ENCODE results near the gene GALNT17.

GALNT17 gene

DNA sequence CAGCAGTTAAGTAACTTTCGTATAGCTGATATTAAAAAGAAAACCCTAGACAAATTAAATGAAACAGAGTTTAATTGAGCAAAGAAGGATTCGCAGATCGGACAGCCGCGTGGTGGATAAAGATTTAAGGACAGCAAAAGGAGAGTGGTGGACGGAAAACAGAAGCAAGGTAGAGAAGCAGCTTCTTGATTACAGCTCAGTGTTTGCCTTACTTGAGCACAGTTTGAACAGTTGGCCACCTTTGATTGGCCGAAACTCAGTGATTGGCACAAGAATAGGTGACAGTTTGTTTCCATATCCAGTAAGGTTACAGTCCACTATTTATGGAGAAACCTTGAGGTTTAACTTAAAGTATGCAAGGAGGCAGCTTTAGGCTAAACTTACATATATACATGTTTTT is 231.7 kb downstream of the GALNT17 start:
- H3K27ac ChIP-seq (ENCODE audit: low read length, poor library complexity, severe bottlenecking): no peak overlapping the region
- no peak overlapping the region for H2AK5ac ChIP-seq (ENCODE audit: low read length, severe bottlenecking)
- H2BK12ac ChIP-seq (ENCODE audit: low read length in 2 of 2): no peak overlapping the region
- H3K27me3 ChIP-seq (ENCODE audit: control insufficient read depth in 1 of 2, insufficient read depth in 1 of 2, low read length in 2 of 2): no peaks in the 10 kb centered on the region
- H4K8ac ChIP-seq (ENCODE audit: low read length): no peak overlapping the region
- no peak overlapping the region for H3K18ac ChIP-seq (ENCODE audit: low read depth in 1 of 2, low read length in 2 of 2)
- H3K9me3 ChIP-seq (ENCODE audit: control insufficient read depth, low read length): peaks cover 13% of the 10 kb centered on the region
- H3K4me3 ChIP-seq (ENCODE audit: insufficient read depth in 1 of 2, low read depth in 1 of 2, low read length in 2 of 2): no peak overlapping the region
- no peak overlapping the region for H3K4me2 ChIP-seq (ENCODE audit: low read length, poor library complexity, severe bottlenecking)
- H3K14ac ChIP-seq (ENCODE audit: low read length in 2 of 2): no peak overlapping the region
- no peak overlapping the region for H4K91ac ChIP-seq (ENCODE audit: low read length)
- no peak overlapping the region for H3K9ac ChIP-seq (ENCODE audit: low read length)
- H3K79me1 ChIP-seq (replicated peaks; ENCODE audit: low read length, poor library complexity, severe bottlenecking): no peaks in the 10 kb centered on the region
- no peak overlapping the region for H3K23ac ChIP-seq (ENCODE audit: low read length in 2 of 2)
- WGBS: 83% methylated on average over 6 of the region's 7 CpGs
- H3K4ac ChIP-seq (ENCODE audit: low read depth in 1 of 2, low read length in 2 of 2): no peak overlapping the region
- H2BK120ac ChIP-seq (ENCODE audit: low read depth, low read length): no peak overlapping the region
- H3K4me1 ChIP-seq (ENCODE audit: control insufficient read depth, insufficient read depth, low read depth, low read length): no peaks in the 10 kb centered on the region
- H2BK5ac ChIP-seq (ENCODE audit: low read depth, low read length, poor library complexity, severe bottlenecking): no peak overlapping the region
- no peak overlapping the region for H2AFZ ChIP-seq (ENCODE audit: low read depth, low read length)
- no peak overlapping the region for H2BK15ac ChIP-seq (ENCODE audit: low read depth, poor library complexity, severe bottlenecking)
- H3K36me3 ChIP-seq (ENCODE audit: control insufficient read depth in 1 of 2, insufficient read depth in 2 of 2, low read depth in 1 of 2, low read length in 2 of 2): no peaks in the 10 kb centered on the region
- no peak for DNase-seq

DNA sequence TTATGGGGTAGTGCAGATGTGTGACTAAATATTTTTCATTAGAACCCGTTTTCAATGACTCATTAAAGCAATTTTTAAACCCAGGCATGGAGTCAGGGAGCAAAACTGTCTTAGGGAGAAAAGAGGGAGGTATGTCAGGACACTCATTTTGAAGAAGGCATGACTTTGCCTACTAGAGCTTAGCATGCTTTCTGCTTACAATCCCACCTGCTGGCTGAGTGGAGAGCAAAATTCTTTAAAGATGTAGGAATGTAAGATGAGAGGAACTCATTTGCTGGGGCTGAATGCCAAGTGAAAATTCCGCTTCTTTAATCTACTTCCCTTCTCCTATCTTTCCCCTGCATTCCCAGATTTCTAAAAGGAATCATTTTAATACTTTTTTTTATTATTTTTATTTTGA is 232.6 kb downstream of the GALNT17 start:
- Histone ChIP-seq H3K23ac (ENCODE audit: low read length in 2 of 2) (no peak overlapping the region), H3K79me1 (replicated peaks; ENCODE audit: low read length, poor library complexity, severe bottlenecking) (no peaks in the 10 kb centered on the region), H3K4me3 (ENCODE audit: insufficient read depth in 1 of 2, low read depth in 1 of 2, low read length in 2 of 2) (no peak overlapping the region), H3K27me3 (ENCODE audit: control insufficient read depth in 1 of 2, insufficient read depth in 1 of 2, low read length in 2 of 2) (no peaks in the 10 kb centered on the region), H3K9ac (ENCODE audit: low read length) (no peak overlapping the region), H3K27ac (ENCODE audit: low read length, poor library complexity, severe bottlenecking) (no peak overlapping the region), H4K8ac (ENCODE audit: low read length) (no peak overlapping the region), H2BK12ac (ENCODE audit: low read length in 2 of 2) (no peak overlapping the region), H2BK5ac (ENCODE audit: low read depth, low read length, poor library complexity, severe bottlenecking) (no peak overlapping the region), H3K9me3 (ENCODE audit: control insufficient read depth, low read length) (peaks cover 7% of the 10 kb centered on the region), H3K14ac (ENCODE audit: low read length in 2 of 2) (no peak overlapping the region), H3K36me3 (ENCODE audit: control insufficient read depth in 1 of 2, insufficient read depth in 2 of 2, low read depth in 1 of 2, low read length in 2 of 2) (no peaks in the 10 kb centered on the region), H3K18ac (ENCODE audit: low read depth in 1 of 2, low read length in 2 of 2) (no peak overlapping the region), H3K4me2 (ENCODE audit: low read length, poor library complexity, severe bottlenecking) (no peak overlapping the region), H3K4ac (ENCODE audit: low read depth in 1 of 2, low read length in 2 of 2) (no peak overlapping the region), H3K4me1 (ENCODE audit: control insufficient read depth, insufficient read depth, low read depth, low read length) (no peaks in the 10 kb centered on the region), H2AK5ac (ENCODE audit: low read length, severe bottlenecking) (no peak overlapping the region), H2BK15ac (ENCODE audit: low read depth, poor library complexity, severe bottlenecking) (no peak overlapping the region), H2BK120ac (ENCODE audit: low read depth, low read length) (no peak overlapping the region), H4K91ac (ENCODE audit: low read length) (no peak overlapping the region), H2AFZ (ENCODE audit: low read depth, low read length) (no peak overlapping the region)
- WGBS: no CpG with 5 or more reads among the region's 2 CpGs
- no peak for DNase-seq

DNA sequence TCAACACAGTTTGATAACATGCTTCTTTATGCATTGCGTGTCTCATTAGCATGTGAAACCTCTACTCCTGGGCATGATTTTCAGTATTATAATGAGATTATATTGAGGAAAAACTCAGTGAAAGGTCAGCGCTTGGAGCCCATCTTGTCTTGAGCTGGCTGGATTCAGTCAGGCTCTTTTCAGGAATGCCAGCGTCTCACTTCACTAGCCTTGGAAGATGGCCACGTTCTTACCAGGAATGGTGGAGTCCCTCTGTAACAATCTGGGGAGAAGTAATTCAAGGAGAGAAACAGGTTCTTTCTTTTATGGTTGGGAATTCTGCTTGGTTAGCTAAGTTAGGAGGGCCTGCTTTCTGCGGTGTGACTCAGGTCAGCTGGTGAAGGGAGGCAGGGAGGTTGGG is 241.0 kb downstream of the GALNT17 start:
- no peak overlapping the region for H3K23ac ChIP-seq (ENCODE audit: low read length in 2 of 2)
- H3K9me3 ChIP-seq (ENCODE audit: control insufficient read depth, low read length): peaks cover 20% of the 10 kb centered on the region
- H4K8ac ChIP-seq (ENCODE audit: low read length): no peak overlapping the region
- H3K4ac ChIP-seq (ENCODE audit: low read depth in 1 of 2, low read length in 2 of 2): no peak overlapping the region
- H3K4me1 ChIP-seq (ENCODE audit: control insufficient read depth, insufficient read depth, low read depth, low read length): no peaks in the 10 kb centered on the region
- no peak overlapping the region for H3K4me3 ChIP-seq (ENCODE audit: insufficient read depth in 1 of 2, low read depth in 1 of 2, low read length in 2 of 2)
- H2AK5ac ChIP-seq (ENCODE audit: low read length, severe bottlenecking): no peak overlapping the region
- H2AFZ ChIP-seq (ENCODE audit: low read depth, low read length): no peak overlapping the region
- DNase-seq: no peak
- no peaks in the 10 kb centered on the region for H3K27me3 ChIP-seq (ENCODE audit: control insufficient read depth in 1 of 2, insufficient read depth in 1 of 2, low read length in 2 of 2)
- no peaks in the 10 kb centered on the region for H3K79me1 ChIP-seq (replicated peaks; ENCODE audit: low read length, poor library complexity, severe bottlenecking)
- no peak overlapping the region for H3K9ac ChIP-seq (ENCODE audit: low read length)
- no peak overlapping the region for H4K91ac ChIP-seq (ENCODE audit: low read length)
- no peak overlapping the region for H2BK5ac ChIP-seq (ENCODE audit: low read depth, low read length, poor library complexity, severe bottlenecking)
- H2BK120ac ChIP-seq (ENCODE audit: low read depth, low read length): no peak overlapping the region
- no peaks in the 10 kb centered on the region for H3K36me3 ChIP-seq (ENCODE audit: control insufficient read depth in 1 of 2, insufficient read depth in 2 of 2, low read depth in 1 of 2, low read length in 2 of 2)
- no peak overlapping the region for H3K27ac ChIP-seq (ENCODE audit: low read length, poor library complexity, severe bottlenecking)
- H3K18ac ChIP-seq (ENCODE audit: low read depth in 1 of 2, low read length in 2 of 2): no peak overlapping the region
- no peak overlapping the region for H3K4me2 ChIP-seq (ENCODE audit: low read length, poor library complexity, severe bottlenecking)
- WGBS: 92% methylated on average over 5 of the region's 5 CpGs
- H2BK15ac ChIP-seq (ENCODE audit: low read depth, poor library complexity, severe bottlenecking): no peak overlapping the region
- H2BK12ac ChIP-seq (ENCODE audit: low read length in 2 of 2): no peak overlapping the region
- no peak overlapping the region for H3K14ac ChIP-seq (ENCODE audit: low read length in 2 of 2)

DNA sequence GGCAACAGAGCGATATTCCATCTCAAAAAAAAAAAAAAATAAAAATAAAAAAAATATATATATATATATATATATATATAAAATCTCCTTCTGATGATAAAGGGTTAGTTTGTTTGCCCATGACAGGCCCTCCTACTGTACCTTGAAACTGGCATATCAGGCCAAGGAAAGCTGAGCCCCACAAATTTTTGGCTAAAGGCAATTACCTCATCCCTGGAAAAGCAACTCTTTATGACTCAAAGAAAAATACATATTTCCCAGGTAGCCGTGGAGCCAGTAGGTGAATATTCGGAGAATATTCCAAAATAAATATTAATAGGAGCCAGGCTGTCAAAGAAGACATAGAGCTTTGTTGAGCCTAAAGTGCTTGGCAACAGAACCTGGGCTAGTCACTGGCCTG is 245.1 kb downstream of the GALNT17 start:
- no peaks in the 10 kb centered on the region for H3K36me3 ChIP-seq (ENCODE audit: control insufficient read depth in 1 of 2, insufficient read depth in 2 of 2, low read depth in 1 of 2, low read length in 2 of 2)
- no peak overlapping the region for H3K14ac ChIP-seq (ENCODE audit: low read length in 2 of 2)
- no peak overlapping the region for H2BK120ac ChIP-seq (ENCODE audit: low read depth, low read length)
- H3K23ac ChIP-seq (ENCODE audit: low read length in 2 of 2): no peak overlapping the region
- H4K8ac ChIP-seq (ENCODE audit: low read length): no peak overlapping the region
- no peak overlapping the region for H2BK5ac ChIP-seq (ENCODE audit: low read depth, low read length, poor library complexity, severe bottlenecking)
- no peak overlapping the region for H2AK5ac ChIP-seq (ENCODE audit: low read length, severe bottlenecking)
- no peak overlapping the region for H2BK12ac ChIP-seq (ENCODE audit: low read length in 2 of 2)
- H3K27ac ChIP-seq (ENCODE audit: low read length, poor library complexity, severe bottlenecking): no peak overlapping the region
- no peak overlapping the region for H3K4ac ChIP-seq (ENCODE audit: low read depth in 1 of 2, low read length in 2 of 2)
- H2AFZ ChIP-seq (ENCODE audit: low read depth, low read length): no peak overlapping the region
- no peak overlapping the region for H3K4me2 ChIP-seq (ENCODE audit: low read length, poor library complexity, severe bottlenecking)
- no peak overlapping the region for H3K18ac ChIP-seq (ENCODE audit: low read depth in 1 of 2, low read length in 2 of 2)
- H3K9ac ChIP-seq (ENCODE audit: low read length): no peak overlapping the region
- WGBS: 57% methylated on average over 2 of the region's 3 CpGs
- H3K4me3 ChIP-seq (ENCODE audit: insufficient read depth in 1 of 2, low read depth in 1 of 2, low read length in 2 of 2): no peak overlapping the region
- H3K4me1 ChIP-seq (ENCODE audit: control insufficient read depth, insufficient read depth, low read depth, low read length): no peaks in the 10 kb centered on the region
- H3K9me3 ChIP-seq (ENCODE audit: control insufficient read depth, low read length): peaks cover 35% of the 10 kb centered on the region
- H3K27me3 ChIP-seq (ENCODE audit: control insufficient read depth in 1 of 2, insufficient read depth in 1 of 2, low read length in 2 of 2): no peaks in the 10 kb centered on the region
- no peak overlapping the region for H2BK15ac ChIP-seq (ENCODE audit: low read depth, poor library complexity, severe bottlenecking)
- H3K79me1 ChIP-seq (replicated peaks; ENCODE audit: low read length, poor library complexity, severe bottlenecking): no peaks in the 10 kb centered on the region
- DNase-seq: no peak
- H4K91ac ChIP-seq (ENCODE audit: low read length): no peak overlapping the region
